ENCODE data around the gene KCNN2.

- TF ChIP-seq CTCF (IDR thresholded peaks at IDR 0.05), result no peak
- no peak for TF ChIP-seq POLR2A (IDR thresholded peaks at IDR 0.05)
Measured at GRCh38 chr5:114377946-114378345, 16.1 kb downstream of the KCNN2 start.

All from breast epithelium (tissue), 3 donors.